HCT116 (cell line): Measurements from ENCODE around the gene ANXA2R. TPM values are rescaled to one million over a fixed set of nuclear protein-coding genes. Genes with fewer than 3 reads are reported as not detected.

Source experiments
- ATAC-seq: fragments of 200-7000 bp; cut with Tn5 transposase; 2 replicates; pipeline ENCODE4 v1.9.1; 2020; ENCODE audit warnings: mild to moderate bottlenecking, moderate library complexity
- BruUV-seq: library from RNA; stranded (reverse); fragments of 400-500 nt; replicated peaks from 2 replicates; lab custom pipeline; 2021; lab: Mats Ljungman, UMichigan
- CTCF ChIA-PET: fragments of 300-600 bp; sonication (Branson Sonifier 250); formaldehyde crosslinking; loops from one replicate; lab custom pipeline; 2021; ENCODE audit warnings: antibody characterized with exemption; lab: Charles Lee
- POLR2A ChIA-PET: fragments of 300-600, 350-600 bp; sonication (Branson Sonifier 250); formaldehyde crosslinking; loops from one replicate; lab custom pipeline; 2021; ENCODE audit warnings: antibody characterized with exemption; lab: Charles Lee
- RAD21 ChIA-PET, 2 experiments: fragments of 300-600 bp; sonication (Branson Sonifier 250); formaldehyde crosslinking; loops; one replicate each; lab custom pipeline; 2023; ENCODE audit warnings: low total read pairs in 2 of 2; ENCODE audit not compliant: uncharacterized antibody in 2 of 2, unreplicated experiment in 2 of 2, low non-redundant PET in 1 of 2; lab: Charles Lee
- DNase-seq: peaks from one replicate; pipeline ENCODE4 v3.0.0-alpha.2; 2010; ENCODE audit warnings: low read depth, low spot score
- H2AFZ ChIP-seq: fragments of 200-600 bp; shearing (Covaris generic), sonication (generic); 2 replicates; pipeline ENCODE4 v1.6.1; 2017; ENCODE audit warnings: low read depth, mixed run types, mixed read lengths, antibody characterized with exemption, low read length; ENCODE audit not compliant: poor library complexity, severe bottlenecking
- H3K27ac ChIP-seq: 2 replicates; pipeline ENCODE4 v1.5.1; 2012; ENCODE audit warnings: low read depth, low read length
- H3K27me3 ChIP-seq: fragments of 200-600 bp; sonication (generic); 2 replicates; pipeline ENCODE4 v1.6.1; 2016; ENCODE audit warnings: mixed run types, low read length, mixed read lengths; ENCODE audit not compliant: insufficient read depth
- H3K36me3 ChIP-seq, 2 experiments: fragments of 200-500 bp in 1 of 2; fragments of 200-600 bp in 1 of 2; sonication (Bioruptor generic) in 1 of 2; sonication (generic) in 1 of 2; 2 replicates each; pipeline versions ENCODE4 v1.5.1 to v1.6.1; 2014 to 2016; ENCODE audit warnings: low read length in 2 of 2, inconsistent platforms in 1 of 2, mixed read lengths in 1 of 2, mixed run types in 1 of 2; ENCODE audit not compliant: insufficient read depth in 2 of 2, control insufficient read depth in 1 of 2
- H3K4me1 ChIP-seq, 2 experiments: fragments of 200-600 bp in 1 of 2; sonication (generic) in 1 of 2; 2 replicates each; pipeline versions ENCODE4 v1.5.1 to v1.6.1; 2012 to 2017; ENCODE audit warnings: low read length in 2 of 2, inconsistent platforms in 1 of 2, mild to moderate bottlenecking in 1 of 2, mixed read lengths in 1 of 2, mixed run types in 1 of 2, moderate library complexity in 1 of 2; ENCODE audit not compliant: insufficient read depth in 2 of 2, control insufficient read depth in 1 of 2
- H3K4me2 ChIP-seq: fragments of 200-600 bp; sonication (generic); 2 replicates; pipeline ENCODE4 v1.6.1; 2017; ENCODE audit warnings: mixed run types, low read length, mixed read lengths
- H3K4me3 ChIP-seq, 2 experiments: fragments of 200-600 bp in 1 of 2; sonication (generic) in 1 of 2; replicated peaks in 1 of 2; 2 replicates each; pipeline ENCODE4 v1.5.1; 2011 to 2016; ENCODE audit warnings: low read length in 2 of 2, control low read depth in 1 of 2, low read depth in 1 of 2, mild to moderate bottlenecking in 1 of 2, mixed read lengths in 1 of 2, mixed run types in 1 of 2
- H3K79me2 ChIP-seq: fragments of 200-600 bp; sonication (generic); 2 replicates; pipeline ENCODE4 v1.6.1; 2017; ENCODE audit warnings: mild to moderate bottlenecking, mixed run types, low read length, moderate library complexity, mixed read lengths; ENCODE audit not compliant: insufficient read depth
- H3K9ac ChIP-seq: fragments of 200-600 bp; sonication (generic); 2 replicates; pipeline ENCODE4 v1.6.1; 2016; ENCODE audit warnings: low read length, mixed read lengths
- H3K9me2 ChIP-seq: fragments of 200-600 bp; sonication (generic), shearing (Covaris generic); 2 replicates; pipeline ENCODE4 v1.6.1; 2017; ENCODE audit warnings: mixed run types, mild to moderate bottlenecking, moderate library complexity; ENCODE audit not compliant: insufficient read depth
- H3K9me3 ChIP-seq, 2 experiments: fragments of 200-500 bp in 1 of 2; fragments of 200-600 bp in 1 of 2; sonication (Bioruptor generic) in 1 of 2; sonication (generic) in 1 of 2; 2 replicates each; pipeline ENCODE4 v1.6.1; 2014 to 2017; ENCODE audit warnings: low read length in 2 of 2, mixed read lengths in 2 of 2, inconsistent platforms in 1 of 2, low read depth in 1 of 2, mild to moderate bottlenecking in 1 of 2, mixed run types in 1 of 2, moderate library complexity in 1 of 2; ENCODE audit not compliant: control insufficient read depth in 1 of 2, insufficient read depth in 1 of 2
- H4K20me1 ChIP-seq: fragments of 200-600 bp; sonication (generic), shearing (Covaris generic); 2 replicates; pipeline ENCODE4 v1.6.1; 2017; ENCODE audit warnings: mixed run types, mild to moderate bottlenecking, moderate library complexity; ENCODE audit not compliant: insufficient read depth
- CBX3 ChIP-seq: IDR thresholded peaks from 2 replicates; pipeline ENCODE4 v1.6.1; 2012; ENCODE audit warnings: low read depth
- ELF1 ChIP-seq: IDR thresholded peaks from 2 replicates; pipeline ENCODE4 v1.6.1; 2012; ENCODE audit warnings: low read depth, borderline replicate concordance
- EZH2phosphoT487 ChIP-seq: fragments of 200-600 bp; IDR thresholded peaks from 2 replicates; pipeline ENCODE4 v1.6.1; 2018; ENCODE audit warnings: antibody characterized with exemption, borderline replicate concordance
- FOSL1 ChIP-seq: IDR thresholded peaks from 2 replicates; pipeline ENCODE4 v1.6.1; 2012; ENCODE audit warnings: low read depth
- POLR2A ChIP-seq: IDR thresholded peaks from 2 replicates; pipeline ENCODE4 v1.7.0; 2011; ENCODE audit warnings: borderline replicate concordance; ENCODE audit not compliant: insufficient read depth, insufficient read length; ENCODE audit errors: extremely low read depth
- POLR2AphosphoS5 ChIP-seq: IDR thresholded peaks from 2 replicates; pipeline ENCODE4 v1.6.1; 2011; ENCODE audit warnings: mild to moderate bottlenecking, low read depth, low read length, moderate library complexity
- SP1 ChIP-seq: IDR thresholded peaks from 2 replicates; pipeline ENCODE4 v1.6.1; 2012; ENCODE audit warnings: low read depth
- TCF7L2 ChIP-seq: IDR thresholded peaks from 2 replicates; pipeline ENCODE4 v1.7.0; 2011; ENCODE audit warnings: borderline replicate concordance, inconsistent platforms; ENCODE audit not compliant: insufficient read depth, insufficient read length; ENCODE audit errors: extremely low read depth
- ZNF274 ChIP-seq: fragments of 200-500 bp; sonication (Bioruptor generic); IDR thresholded peaks from 2 replicates; pipeline ENCODE4 v1.6.1; 2014; ENCODE audit warnings: mild to moderate bottlenecking, low read depth, low read length, inconsistent platforms
- intact Hi-C: fragments of 100-400 bp; cut with micrococcal nuclease; formaldehyde crosslinking; loops from 2 replicates; pipeline ENCODE4 v1.10.0; 2022
- total RNA-seq: library from RNA; stranded (reverse); gene quantifications from one replicate; pipeline ENCODE4 v1.2.1, GENCODE V29; 2021; ENCODE audit not compliant: unreplicated experiment
- TF ChIP-seq, protein P1 (sequence below): IDR thresholded peaks from 2 replicates; pipeline ENCODE4 v1.6.1; 2012; ENCODE audit warnings: low read depth
- TF ChIP-seq, protein P2 (sequence below): IDR thresholded peaks from 2 replicates; pipeline ENCODE4 v1.6.1; 2011; ENCODE audit warnings: mild to moderate bottlenecking, low read length, moderate library complexity; ENCODE audit not compliant: insufficient replicate concordance; ENCODE audit errors: extremely low read depth
- TF ChIP-seq, protein P3 (sequence below): IDR thresholded peaks from 2 replicates; pipeline ENCODE4 v1.6.1; 2012

ANXA2R gene
- total RNA-seq, 1 experiment from 2014 or later: 0.37 TPM

DNA sequence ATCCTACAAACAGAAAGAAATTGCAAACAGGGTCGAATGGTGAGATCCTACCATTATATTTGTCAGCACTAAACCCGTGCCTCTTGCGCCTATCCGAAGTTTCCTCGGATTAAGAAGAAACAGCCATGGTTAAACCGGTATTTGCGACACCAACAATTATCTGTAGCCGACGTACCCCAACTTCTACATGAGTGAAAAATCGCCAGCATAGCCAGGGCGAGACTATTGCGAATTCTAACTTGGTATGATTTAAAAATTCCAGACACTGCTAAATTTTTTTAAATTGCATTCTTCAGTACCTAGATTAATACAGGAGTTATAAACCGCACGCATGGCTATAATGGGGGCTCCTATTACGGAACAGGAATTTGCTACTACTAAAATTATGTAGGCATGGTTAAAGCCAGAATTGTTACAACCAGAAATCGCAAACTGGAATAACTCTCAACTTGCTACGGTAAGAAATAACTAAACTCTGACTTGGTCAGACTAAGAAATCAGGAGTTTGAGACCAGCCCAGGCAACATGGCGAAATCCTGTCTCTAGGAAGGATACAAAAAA, 25.3 kb upstream of the ANXA2R start:
- H3K9me2 ChIP-seq: no peaks in the 10 kb centered on the region
- H2AFZ ChIP-seq: peak overlapping the region; percentile 44
- H3K27ac ChIP-seq: peak overlapping the region; percentile 93
- ChIA-PET POLR2A (interaction anchor here (0.9 to 1.0 kb wide), 2 partner anchors 17 to 55 kb away, joined by 3 to 6 read pairs; partner anchors contain the start of gene ZNF131), RAD21 (interaction anchor here (0.6 to 0.8 kb wide), 2 partner anchors 42 to 157 kb away, joined by 3 to 4 read pairs; no protein-coding TSS in a partner anchor), CTCF (interaction anchor here (1.0 to 1.9 kb wide), 7 partner anchors 8 to 156 kb away, joined by 3 to 9 read pairs (median 5); no protein-coding TSS in a partner anchor)
- H3K36me3 ChIP-seq: no peaks in the 10 kb centered on the region
- intact Hi-C loops: loop anchor here (1.0 to 5.0 kb wide), 4 partner anchors 24 to 322 kb away; no protein-coding TSS in a partner anchor
- H3K9ac ChIP-seq: peak overlapping the region; percentile 88
- ATAC-seq (no peak), DNase-seq (no peak)
- BruUV-seq: TSS peak; percentile 55
- no peaks in the 10 kb centered on the region for H3K9me3 ChIP-seq
- peak overlapping the region; percentile 76 to 77 for H3K4me3 ChIP-seq
- no peaks in the 10 kb centered on the region for H4K20me1 ChIP-seq
- peak overlapping the region; percentile 91 for H3K4me2 ChIP-seq
- H3K27me3 ChIP-seq: no peaks in the 10 kb centered on the region
- TF ChIP-seq, protein P1, sequence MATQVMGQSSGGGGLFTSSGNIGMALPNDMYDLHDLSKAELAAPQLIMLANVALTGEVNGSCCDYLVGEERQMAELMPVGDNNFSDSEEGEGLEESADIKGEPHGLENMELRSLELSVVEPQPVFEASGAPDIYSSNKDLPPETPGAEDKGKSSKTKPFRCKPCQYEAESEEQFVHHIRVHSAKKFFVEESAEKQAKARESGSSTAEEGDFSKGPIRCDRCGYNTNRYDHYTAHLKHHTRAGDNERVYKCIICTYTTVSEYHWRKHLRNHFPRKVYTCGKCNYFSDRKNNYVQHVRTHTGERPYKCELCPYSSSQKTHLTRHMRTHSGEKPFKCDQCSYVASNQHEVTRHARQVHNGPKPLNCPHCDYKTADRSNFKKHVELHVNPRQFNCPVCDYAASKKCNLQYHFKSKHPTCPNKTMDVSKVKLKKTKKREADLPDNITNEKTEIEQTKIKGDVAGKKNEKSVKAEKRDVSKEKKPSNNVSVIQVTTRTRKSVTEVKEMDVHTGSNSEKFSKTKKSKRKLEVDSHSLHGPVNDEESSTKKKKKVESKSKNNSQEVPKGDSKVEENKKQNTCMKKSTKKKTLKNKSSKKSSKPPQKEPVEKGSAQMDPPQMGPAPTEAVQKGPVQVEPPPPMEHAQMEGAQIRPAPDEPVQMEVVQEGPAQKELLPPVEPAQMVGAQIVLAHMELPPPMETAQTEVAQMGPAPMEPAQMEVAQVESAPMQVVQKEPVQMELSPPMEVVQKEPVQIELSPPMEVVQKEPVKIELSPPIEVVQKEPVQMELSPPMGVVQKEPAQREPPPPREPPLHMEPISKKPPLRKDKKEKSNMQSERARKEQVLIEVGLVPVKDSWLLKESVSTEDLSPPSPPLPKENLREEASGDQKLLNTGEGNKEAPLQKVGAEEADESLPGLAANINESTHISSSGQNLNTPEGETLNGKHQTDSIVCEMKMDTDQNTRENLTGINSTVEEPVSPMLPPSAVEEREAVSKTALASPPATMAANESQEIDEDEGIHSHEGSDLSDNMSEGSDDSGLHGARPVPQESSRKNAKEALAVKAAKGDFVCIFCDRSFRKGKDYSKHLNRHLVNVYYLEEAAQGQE: no peak
- TF ChIP-seq CBX3 (no peak), POLR2A (peak; percentile 16)
- H3K79me2 ChIP-seq: peaks cover 9% of the 10 kb centered on the region
- peaks cover 12 to 24% of the 10 kb centered on the region in 2 experiments for H3K4me1 ChIP-seq

DNA sequence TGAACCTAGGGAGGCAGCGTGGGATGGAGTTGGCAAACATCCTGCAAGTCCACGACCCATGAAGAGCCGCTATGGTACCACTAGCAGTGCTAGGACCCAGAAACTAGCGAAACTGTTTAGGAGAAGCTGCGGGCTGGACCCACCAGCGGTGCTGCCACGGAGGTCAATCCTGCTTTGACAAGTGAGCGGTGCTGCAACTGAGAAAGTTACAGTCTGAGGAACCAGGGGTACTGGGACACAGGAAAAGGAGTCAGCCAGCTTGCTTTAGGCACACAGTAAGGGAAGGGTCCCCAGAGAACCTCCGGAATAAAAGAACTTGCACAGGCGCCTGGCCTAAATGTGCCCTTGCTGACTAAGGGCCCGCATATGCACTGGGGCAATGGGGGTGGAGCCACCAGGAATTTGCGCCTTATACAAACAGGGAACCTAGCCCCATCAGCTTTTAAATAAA, 23.6 kb upstream of the ANXA2R start:
- H3K4me2 ChIP-seq: peak overlapping the region; percentile 91; the same call in 1 of the 2 replicates
- DNase-seq: no peak
- RAD21 ChIA-PET: no interaction called here
- H2AFZ ChIP-seq: no peak overlapping the region
- no peaks in the 10 kb centered on the region for H3K27me3 ChIP-seq
- CTCF ChIA-PET: no interaction called here
- POLR2A ChIA-PET: no interaction called here
- TF ChIP-seq, protein P2, sequence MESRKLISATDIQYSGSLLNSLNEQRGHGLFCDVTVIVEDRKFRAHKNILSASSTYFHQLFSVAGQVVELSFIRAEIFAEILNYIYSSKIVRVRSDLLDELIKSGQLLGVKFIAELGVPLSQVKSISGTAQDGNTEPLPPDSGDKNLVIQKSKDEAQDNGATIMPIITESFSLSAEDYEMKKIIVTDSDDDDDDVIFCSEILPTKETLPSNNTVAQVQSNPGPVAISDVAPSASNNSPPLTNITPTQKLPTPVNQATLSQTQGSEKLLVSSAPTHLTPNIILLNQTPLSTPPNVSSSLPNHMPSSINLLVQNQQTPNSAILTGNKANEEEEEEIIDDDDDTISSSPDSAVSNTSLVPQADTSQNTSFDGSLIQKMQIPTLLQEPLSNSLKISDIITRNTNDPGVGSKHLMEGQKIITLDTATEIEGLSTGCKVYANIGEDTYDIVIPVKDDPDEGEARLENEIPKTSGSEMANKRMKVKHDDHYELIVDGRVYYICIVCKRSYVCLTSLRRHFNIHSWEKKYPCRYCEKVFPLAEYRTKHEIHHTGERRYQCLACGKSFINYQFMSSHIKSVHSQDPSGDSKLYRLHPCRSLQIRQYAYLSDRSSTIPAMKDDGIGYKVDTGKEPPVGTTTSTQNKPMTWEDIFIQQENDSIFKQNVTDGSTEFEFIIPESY: no peak
- TF ChIP-seq TCF7L2 (no peak), EZH2phosphoT487 (no peak), FOSL1 (no peak), ELF1 (no peak), POLR2AphosphoS5 (no peak), CBX3 (no peak), ZNF274 (no peak), SP1 (no peak)
- TF ChIP-seq, protein P3, sequence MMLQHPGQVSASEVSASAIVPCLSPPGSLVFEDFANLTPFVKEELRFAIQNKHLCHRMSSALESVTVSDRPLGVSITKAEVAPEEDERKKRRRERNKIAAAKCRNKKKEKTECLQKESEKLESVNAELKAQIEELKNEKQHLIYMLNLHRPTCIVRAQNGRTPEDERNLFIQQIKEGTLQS: no peak
- H3K27ac ChIP-seq: peak overlapping the region; percentile 93; the same call in 1 of the 2 replicates
- H4K20me1 ChIP-seq: no peaks in the 10 kb centered on the region
- no peak overlapping the region for H3K4me3 ChIP-seq
- no peaks in the 10 kb centered on the region for H3K9me2 ChIP-seq
- H3K4me1 ChIP-seq: peaks cover 12 to 24% of the 10 kb centered on the region in 2 experiments
- intact Hi-C loops: loop anchor here (2.0 kb wide), 2 partner anchors 45 to 69 kb away; no protein-coding TSS in a partner anchor
- H3K9me3 ChIP-seq: no peaks in the 10 kb centered on the region
- H3K36me3 ChIP-seq: no peaks in the 10 kb centered on the region
- peaks cover 9% of the 10 kb centered on the region for H3K79me2 ChIP-seq
- no peak overlapping the region for H3K9ac ChIP-seq
- ATAC-seq: no peak
- no TSS peak for BruUV-seq
